Activated effector memory CD4-positive, alpha-beta T cell treated with Interleukin-2 at 50 U/mL for 16 hours (primary cell): ENCODE data around the gene SLC43A2.
"Not testable (repeated sequence)": the region's sequence is repeated elsewhere in the genome, so short reads cannot be mapped to it uniquely, and the experiment has no call there.

Source experiments
- DNase-seq: peaks from one replicate; pipeline ENCODE4 v3.0.0-alpha.2; 2020

The SLC43A2 gene

DNA sequence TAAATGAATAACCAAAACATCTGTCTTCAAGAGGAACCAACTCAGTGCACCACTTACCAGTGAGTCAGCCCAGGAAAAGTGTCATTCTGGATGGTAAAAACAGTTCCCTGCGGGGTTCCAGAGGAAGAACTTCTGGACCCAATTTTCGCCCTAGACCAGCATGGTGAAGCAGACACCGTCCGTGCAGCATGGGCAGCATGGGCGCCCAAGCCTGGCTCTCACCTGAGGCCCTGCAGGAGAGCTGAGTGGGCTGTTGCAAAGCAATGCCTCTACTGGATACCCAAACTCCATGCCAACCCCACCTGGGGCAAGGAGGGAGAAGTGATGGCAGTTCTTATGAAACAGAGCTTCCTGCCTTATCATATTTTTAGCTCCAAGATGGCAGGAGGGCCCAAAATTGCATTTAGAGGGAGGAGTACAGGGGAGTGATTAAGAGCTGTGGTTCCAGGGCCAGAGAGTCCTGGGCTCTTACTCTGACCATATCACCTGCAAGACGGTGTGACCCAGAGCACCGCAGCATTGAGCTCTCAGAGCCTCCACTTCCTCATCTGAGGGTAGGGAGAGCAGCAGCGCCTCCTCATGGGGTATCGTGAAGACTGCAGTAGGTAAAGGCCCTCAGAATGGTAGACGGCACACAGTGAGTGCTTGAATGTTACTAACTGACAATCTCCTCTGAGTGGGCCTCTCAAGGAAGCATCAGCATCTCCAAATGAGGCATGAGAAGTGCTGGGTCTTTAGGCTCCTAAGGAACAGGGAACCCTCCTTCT, 95.6 kb downstream of the SLC43A2 start:
- DNase-seq, result peak; percentile 18

GRCh38 chr17:1529863-1530262, 98.8 kb downstream of the SLC43A2 start:
- DNase-seq, result no peak

DNA sequence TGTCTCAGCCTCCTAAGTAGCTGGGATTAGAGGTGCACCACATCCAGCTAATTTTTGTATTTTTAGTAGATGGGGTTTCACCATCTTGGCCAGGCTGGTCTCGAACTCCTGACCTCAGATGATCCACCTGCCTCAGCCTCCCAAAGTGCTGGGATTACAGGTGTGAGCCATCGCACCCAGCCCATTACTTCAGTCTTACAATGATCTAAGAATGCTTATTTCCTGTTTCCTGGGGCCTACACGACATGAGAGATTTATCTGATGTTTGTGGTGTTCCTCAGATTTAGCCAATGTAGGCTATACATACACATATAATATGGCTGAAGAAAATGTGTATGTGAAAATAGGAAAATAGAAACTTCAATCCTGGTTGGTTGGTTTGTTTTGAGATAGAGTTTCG, 101.8 kb downstream of the SLC43A2 start:
- DNase-seq, result not testable (repeated sequence)

GRCh38 chr17:1522626-1523025, 106.0 kb downstream of the SLC43A2 start:
- no peak for DNase-seq

GRCh38 chr17:1521086-1521640, 107.5 kb downstream of the SLC43A2 start:
- no peak for DNase-seq

- no peak for DNase-seq
Observed at GRCh38 chr17:1519678-1520077, 109.0 kb downstream of the SLC43A2 start.
